Kasumi-1 (cell line): ENCODE results near the gene IGSF23.

ENCODE experiments used
- DNase-seq, 2 experiments: peaks; one replicate each; lab custom pipeline; 2025; lab: John Stamatoyannopoulos, UW

IGSF23 gene

DNA sequence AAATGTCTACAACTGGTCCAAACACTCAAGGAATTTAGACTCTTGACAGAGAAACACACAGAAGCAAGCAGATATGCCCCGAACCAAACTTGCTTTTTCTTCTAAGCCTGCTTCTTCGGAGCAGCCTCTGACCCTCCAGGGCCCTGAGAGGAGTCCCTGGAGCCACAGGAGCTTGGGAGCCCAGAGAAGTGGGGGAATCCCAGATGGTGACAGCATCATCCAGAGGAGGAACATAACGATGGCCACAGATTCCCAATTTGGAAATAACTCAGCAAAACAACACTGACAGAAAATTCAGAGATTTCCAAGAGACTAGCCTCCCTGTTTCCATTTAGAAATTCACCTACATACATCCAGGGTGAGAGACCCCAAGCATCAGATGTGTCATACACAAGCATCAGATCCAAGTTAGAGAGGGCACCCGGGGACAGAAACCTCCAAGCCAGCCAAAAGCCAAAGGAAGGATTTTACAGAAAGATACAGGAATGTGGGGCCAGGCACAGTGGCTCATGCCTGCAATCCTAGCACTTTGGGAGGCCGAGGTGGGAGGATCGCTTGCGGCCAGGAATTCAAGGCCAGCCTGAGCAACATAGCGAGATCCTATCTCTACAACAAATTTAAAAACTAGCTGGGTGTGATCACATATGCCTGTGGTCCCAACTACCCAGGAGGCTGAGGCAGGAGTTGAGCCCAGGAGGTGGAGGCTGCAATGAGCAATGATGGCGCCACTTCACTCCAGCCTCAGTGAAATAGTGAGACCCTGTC lies 28.3 kb downstream of the IGSF23 start:
- no peak for DNase-seq

DNA sequence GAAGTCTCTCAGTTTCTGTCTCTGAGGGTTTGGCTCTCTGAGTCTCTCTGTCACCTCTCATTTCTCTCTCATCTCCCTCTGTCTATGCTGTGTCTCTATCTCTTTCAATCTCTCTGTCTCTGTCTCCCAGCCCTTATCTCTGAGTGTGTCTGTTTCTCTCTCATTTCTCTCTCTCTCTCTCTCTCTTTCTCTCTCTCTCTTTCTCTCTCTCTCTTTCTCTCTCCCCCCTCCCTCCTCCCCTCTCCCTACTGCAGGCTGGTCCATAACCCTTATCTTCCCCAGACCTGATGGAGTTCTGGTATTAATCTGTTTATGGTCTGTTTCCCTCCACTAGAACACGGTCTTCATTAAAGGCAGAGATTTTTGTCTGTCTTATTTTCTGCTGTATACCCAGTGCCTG lies 29.0 kb downstream of the IGSF23 start:
- no peak for DNase-seq

DNA sequence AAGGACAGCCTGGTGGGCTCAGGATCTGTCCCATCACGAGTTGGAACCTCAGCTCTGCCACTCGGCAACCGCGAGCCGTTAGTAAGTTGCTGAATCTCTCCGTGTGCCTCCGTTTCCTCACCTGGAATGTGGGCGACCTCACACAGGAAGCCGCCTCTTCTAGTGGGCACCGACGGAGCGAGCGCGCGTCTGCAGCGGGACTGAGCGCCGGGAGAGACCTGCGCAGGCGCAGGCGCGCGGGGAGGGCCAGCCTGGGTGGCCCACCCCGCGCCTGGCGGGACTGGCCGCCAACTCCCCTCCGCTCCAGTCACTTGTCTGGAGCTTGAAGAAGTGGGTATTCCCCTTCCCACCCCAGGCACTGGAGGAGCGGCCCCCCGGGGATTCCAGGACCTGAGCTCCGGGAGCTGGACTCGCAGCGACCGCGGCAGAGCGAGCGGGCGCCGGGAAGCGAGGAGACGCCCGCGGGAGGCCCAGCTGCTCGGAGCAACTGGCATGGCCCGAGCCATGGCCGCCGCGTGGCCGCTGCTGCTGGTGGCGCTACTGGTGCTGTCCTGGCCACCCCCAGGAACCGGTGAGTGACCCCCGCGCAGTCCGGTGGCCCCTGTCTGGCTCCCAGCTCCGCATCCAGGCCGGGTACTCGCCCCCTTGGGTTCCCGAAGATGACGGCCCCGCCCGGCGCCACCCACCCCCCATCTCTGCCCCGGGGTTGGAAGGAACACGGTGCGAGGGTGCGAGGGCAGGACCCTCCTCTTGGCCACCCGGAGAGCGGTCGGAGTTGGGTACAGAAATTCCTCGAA lies 30.4 kb downstream of the IGSF23 start, which contains the start of gene PVR:
Gene PVR (plus strand): TSS at position 306 of the 797 bp plus-strand sequence. CDS start 187 bp downstream, at position 493.
- DNase-seq, result peak; percentile 17 to 21

DNA sequence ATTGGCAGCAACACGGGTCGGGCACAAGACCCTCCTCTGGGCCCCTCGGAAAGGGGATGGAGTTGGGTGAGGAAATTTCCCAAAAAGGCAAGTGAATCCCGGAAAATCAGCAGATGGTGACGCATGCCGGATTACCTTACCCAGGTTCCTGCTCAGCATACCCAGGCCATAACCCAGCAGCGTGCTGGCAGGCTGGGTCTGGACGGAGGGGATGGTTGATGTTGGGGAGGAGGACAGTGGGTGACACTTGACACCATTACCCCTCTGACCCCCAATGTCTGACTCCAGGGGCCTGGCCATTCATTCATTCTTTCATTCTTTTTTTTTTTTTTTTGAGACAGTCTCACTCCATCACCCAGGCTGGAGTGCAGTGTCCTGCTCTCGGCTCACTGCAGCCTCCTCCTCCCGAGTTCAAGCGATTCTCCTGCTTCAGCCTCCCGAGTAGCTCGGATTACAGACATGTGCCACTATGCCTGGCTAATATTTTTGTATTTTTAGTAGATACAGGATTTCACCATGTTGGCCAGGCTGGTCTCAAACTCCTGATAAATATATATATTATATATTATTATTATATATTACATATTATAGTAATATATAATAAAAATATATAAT lies 31.1 kb downstream of the IGSF23 start:
- DNase-seq, result peak in 1 of 2 experiments; percentile 10

DNA sequence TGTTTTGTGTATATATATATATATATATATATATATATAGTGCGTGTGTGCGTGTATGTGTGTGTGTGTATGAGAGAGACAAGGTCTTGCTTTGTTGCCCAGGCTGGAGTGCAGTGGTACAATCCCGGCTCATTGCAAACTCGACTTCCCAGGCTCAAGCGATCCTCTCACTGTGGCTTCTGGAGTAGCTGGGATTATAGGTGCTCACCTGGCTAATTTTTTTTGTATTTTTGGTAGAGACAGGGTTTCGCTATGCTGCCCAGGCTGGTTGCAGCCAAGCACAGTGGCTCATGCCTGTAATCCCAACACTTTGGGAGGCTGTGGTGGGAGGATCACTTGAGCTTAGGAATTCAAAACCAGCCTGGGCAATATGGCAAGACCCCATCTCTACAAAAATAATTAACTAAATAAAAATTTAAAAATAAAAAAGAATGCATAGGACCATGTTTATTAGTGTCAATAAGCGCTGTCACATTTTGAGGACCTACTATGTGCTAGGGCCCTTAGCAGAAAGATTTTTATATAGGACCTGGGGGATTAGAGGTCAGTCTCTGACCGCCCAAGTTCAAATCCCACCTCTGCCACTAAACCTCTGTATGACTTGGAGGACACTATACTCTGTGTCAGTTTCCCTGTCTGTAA lies 32.2 kb downstream of the IGSF23 start:
- no peak for DNase-seq

DNA sequence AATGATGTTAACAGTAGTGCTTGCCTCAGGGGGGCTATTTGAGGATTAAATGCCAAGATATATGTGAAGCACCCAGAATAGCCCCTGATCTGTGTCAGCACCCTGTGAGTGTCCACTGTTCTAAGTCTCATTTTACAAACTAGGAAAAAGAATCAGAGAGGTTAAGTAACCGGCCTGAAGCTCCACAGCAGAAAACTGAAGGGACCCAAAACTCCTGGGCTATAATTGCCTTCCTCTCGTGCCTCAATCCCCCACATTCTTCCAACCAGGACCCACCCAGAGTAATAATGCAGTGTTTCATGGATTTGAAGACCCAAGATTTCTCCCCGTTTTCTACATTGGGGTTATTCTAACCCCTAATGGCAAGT lies 32.7 kb downstream of the IGSF23 start:
- no peak for DNase-seq

DNA sequence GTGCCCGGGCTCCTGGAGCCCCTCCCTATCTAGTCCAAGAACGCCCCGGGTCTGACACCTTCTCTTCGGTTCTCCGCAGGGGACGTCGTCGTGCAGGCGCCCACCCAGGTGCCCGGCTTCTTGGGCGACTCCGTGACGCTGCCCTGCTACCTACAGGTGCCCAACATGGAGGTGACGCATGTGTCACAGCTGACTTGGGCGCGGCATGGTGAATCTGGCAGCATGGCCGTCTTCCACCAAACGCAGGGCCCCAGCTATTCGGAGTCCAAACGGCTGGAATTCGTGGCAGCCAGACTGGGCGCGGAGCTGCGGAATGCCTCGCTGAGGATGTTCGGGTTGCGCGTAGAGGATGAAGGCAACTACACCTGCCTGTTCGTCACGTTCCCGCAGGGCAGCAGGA lies 33.8 kb downstream of the IGSF23 start:
- DNase-seq, result no peak

DNA sequence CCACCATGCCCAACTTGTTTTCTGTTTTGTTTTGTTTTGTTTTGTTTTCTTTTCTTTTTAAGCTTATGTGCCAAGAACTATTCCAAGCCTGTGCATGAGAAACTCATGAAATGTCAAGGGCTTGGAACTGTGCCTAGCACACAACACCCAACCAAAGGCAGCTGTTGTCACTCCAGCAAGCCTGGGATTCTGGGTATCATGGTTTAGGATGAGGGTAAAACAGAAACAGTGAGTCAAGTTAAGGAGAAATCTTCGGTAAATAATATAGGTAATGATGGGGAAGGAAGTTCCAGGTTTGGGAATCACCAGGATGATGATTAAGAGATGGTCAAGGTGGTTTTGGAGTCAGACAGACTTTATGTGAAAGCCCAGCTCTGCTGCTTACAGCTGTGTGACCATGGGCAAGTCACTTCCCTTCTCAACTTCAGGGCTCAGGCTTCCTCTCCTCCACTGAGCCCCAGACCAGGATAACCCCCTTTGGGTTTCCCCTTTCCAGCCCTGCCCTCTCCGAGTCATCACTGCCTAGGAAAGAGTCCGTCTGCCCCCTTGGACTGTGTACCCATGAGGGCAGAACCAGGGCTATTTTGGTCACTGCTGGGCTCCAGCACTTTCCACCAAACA lies 35.4 kb downstream of the IGSF23 start:
- no peak for DNase-seq

DNA sequence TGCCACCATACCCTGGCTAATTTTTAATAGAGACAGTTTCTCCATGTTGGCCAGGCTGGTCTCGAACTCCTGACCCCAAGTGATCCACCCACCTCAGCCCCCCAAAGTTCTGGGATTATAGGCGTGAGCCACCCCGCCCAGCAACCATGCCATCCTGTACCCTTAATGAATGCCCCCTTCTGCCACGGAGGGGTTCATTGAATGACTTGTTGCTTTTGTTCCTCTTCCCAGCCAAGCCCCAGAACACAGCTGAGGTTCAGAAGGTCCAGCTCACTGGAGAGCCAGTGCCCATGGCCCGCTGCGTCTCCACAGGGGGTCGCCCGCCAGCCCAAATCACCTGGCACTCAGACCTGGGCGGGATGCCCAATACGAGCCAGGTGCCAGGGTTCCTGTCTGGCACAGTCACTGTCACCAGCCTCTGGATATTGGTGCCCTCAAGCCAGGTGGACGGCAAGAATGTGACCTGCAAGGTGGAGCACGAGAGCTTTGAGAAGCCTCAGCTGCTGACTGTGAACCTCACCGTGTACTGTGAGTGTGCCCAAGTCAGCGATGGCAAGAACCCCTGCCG lies 36.3 kb downstream of the IGSF23 start:
- DNase-seq, result no peak

DNA sequence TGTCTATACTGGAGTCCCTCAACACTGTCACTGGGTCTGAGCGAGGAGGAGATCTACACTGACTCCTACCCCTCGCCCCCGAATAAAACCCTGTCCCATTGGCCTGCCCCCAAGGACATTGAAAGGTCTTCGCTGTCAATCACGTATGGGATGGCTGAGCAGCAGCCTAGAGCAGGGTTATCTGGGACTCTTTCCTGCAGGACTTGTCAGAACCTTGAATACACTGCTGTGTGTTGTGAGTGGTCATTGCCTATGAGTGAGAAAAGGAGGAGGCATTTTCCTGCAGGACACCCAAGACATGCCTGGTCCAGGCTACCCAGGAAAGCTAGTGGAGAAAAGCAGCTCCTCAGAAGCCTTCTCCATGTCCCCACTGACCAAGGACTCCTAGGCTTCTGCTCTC lies 40.0 kb downstream of the IGSF23 start:
- DNase-seq, result no peak

DNA sequence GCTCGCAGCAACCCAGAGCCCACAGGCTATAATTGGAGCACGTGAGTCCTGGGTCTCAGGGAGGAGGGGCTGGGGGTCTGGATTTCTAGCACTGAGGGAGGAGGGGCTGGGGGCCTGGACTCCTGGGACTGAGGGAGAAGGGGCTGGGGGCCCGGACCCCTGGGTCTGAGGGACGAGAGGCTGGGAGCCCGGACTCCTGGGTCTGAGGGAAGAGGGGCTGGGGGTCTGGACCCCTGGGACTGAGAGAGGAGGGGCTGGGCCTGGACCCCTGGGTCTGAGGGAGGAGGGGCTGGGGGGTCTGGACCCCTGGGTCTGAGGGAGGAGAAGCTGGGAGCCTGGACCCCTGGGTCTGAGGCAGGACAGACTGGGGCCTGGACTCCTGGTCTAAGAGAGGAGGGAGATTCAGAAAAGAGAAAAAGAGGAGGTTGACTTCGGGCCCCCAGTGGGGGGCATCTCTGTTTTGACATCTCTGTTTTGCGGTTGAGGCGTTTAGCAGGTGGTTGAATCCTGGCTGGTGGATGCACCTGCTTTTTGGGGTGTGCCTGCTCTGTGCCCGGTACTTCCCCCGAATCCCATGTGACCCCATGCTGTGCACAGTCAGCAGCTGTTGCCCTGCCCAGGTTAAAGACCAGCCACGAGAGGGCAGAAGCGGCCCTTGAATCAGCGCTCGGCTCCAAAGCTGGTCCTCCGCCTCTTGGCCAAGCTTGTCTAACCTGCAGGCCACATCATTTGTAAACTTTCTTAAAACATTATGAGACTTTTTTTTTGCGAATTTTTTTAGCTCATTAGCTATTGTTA lies 40.8 kb downstream of the IGSF23 start:
- DNase-seq, result peak; percentile 48 to 59

DNA sequence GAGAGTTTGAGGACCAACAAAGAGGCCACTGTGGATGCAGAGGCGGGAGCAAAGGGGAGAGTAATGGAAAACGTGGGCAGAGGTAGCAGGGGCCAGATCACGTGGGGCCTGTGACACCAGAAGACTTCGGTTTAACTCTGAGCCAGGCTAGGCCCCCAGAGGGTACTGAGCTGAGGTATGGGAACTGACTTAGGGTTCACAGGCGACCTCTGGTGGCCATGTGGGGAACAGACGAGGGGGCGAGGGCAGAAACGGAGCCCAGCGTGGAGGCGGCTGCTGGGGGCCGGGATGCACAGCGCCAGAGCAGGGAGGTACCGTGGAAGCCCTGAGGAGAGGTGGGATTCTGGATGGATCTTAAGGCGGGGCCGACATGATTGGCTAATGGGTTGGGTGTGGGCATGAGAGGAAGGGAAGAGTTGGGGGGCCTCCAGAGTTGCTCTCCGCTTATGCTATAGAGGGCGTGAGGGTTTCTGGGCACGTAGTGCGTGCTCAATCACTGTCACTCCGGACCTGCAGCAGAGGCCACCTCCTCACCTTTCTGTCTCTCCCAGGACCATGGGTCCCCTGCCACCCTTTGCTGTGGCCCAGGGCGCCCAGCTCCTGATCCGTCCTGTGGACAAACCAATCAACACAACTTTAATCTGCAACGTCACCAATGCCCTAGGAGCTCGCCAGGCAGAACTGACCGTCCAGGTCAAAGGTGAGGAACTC lies 44.0 kb downstream of the IGSF23 start:
- DNase-seq, result peak; percentile 76 to 80

DNA sequence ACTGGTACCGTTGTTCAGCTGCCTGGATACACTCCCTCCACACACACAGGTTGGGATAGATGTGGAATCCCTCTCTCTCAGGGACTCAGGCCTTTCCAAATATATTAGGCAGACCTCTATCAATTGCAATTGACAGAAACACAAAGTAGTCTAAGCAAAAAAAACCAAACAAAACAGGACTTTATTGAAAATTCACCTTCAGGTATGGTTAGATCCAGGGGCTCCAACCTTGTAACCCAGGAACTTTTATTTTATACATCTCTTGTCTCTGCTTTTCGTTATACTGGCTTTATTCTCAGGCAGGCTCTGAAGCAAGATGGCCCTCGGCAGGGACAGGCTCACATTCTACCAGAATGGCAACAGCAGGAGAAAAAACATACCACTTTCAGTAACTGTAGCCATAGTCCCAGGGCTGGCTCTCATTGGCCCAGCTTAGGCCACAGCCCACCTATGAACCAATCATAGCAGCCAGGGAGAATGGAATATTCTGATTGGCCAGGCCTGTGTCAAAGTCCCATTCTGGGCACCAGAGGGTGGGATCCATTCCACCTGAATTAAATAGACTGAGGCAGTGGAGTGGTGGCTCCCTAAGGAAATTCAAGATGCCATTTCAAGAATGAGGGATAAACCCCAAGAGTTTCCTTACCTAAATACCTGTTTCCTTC lies 44.8 kb downstream of the IGSF23 start:
- no peak for DNase-seq

DNA sequence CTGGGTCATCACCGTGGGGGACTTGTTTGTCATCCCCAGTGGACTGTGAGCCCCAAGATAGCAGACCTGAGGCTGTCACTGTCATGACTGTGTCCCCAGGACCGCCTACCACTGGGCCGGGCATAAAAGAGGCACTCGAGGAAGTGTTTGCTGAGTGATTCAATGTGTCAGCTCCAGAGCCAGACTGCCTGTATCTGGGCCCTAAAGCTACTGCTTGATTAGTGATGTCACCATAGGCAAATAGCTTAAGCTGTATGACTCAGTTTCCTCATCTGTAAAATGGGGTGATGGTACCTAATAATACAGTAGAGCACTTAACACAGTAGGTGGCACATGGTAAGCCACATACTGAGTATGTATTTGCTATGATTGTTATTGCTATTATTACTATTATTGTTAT lies 46.7 kb downstream of the IGSF23 start:
- DNase-seq, result no peak

DNA sequence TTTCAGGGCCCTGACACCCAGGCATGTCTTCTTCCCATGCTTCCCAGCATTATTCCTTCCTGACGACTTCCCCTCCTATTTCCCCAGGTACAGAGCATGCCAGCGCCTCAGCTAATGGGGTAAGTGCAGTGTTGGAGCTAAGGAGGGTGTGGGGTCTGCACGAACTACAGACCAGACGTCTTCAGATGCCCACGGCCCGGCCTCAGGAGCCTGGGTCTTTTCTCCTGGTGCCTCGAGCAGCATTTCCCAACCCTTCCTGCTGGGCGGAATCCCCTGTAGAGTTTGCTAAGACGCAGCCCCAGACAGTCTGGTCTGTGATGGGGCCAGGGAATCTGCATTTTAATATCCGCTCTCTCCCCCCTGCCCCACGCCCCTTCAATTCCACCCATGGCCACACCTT lies 47.8 kb downstream of the IGSF23 start:
- no peak for DNase-seq

DNA sequence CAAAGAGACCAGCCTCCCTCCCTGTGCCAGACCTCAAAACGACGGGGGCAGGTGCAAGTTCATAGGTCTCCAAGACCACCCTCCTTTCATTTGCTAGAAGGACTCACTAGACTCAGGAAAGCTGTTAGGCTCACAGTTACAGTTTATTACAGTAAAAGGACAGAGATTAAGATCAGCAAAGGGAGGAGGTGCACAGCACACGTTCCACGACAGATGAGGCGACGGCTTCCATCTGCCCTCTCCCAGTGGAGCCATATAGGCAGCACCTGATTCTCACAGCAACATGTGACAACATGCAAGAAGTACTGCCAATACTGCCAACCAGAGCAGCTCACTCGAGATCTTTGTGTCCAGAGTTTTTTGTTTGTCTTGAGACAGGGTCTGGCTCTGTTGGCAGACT lies 48.5 kb downstream of the IGSF23 start:
- DNase-seq, result no peak

DNA sequence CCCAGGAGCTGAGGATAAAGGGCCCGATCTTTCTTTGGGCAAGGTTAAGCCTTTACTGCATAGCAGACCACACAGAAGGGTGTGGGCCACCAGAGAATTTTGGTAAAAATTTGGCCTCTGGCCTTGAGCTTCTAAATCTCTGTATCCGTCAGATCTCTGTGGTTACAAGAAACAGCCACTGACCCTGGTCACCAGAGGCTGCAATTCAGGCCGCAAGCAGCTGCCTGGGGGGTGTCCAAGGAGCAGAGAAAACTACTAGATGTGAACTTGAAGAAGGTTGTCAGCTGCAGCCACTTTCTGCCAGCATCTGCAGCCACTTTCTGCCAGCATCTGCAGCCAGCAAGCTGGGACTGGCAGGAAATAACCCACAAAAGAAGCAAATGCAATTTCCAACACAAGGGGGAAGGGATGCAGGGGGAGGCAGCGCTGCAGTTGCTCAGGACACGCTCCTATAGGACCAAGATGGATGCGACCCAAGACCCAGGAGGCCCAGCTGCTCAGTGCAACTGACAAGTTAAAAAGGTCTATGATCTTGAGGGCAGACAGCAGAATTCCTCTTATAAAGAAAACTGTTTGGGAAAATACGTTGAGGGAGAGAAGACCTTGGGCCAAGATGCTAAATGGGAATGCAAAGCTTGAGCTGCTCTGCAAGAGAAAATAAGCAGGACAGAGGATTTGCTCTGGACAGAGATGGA lies 49.5 kb downstream of the IGSF23 start:
- no peak for DNase-seq

DNA sequence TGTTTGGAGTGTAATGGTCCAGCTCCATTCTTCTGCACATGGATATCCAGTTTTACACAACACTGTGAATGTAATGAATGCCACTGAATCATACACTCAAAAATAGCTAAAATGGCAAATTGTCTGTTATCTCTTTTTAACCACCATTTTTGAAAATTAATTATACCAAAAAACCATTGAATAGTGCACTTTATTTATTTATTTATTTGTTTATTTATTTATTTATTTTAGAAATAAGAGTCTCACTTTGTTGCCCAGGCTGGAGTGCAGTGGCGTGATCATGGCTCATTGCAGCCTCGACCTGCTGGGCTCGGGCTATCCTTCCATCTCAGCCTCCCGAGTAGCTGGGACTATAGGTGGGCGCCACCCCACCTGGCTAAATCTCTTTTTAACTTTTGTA lies 50.6 kb downstream of the IGSF23 start:
- DNase-seq, result no peak

DNA sequence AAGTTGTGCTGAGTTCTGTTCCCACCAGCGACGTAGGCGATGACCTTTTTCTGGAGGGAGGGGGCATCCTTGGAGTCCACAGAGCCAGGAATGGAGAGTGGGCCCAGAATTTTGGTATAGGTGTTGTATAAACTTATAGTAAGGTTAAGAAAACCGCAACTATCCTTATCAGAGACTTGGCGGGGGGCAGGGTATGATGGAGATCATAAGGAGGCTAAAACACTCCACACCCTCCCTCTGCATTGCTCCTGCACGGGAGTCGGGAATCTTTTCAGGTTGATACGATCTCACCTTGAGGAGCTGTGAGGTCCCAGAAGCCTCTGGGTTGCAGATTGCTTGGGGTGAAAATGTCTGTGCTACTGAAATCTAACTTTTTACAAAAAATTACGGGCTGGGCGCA lies 51.6 kb downstream of the IGSF23 start:
- DNase-seq, result no peak
